GM18858 (cell line): ENCODE results near the gene FBXO42.

Source experiments
- ATAC-seq: cut with Tn5 transposase; IDR thresholded peaks from one replicate; pipeline ENCODE4 v1.9.1; 2021; ENCODE audit not compliant: unreplicated experiment

The FBXO42 gene

GRCh38 chr1:16351994-16352841 is at the start of gene FBXO42:
Gene FBXO42, minus strand, starts transcription at chr1:16352480. Its CDS starts 37,062 bp downstream, at chr1:16315418.
- ATAC-seq = peak; percentile 82

- ATAC-seq = no peak
Measured at GRCh38 chr1:16398371-16398953, 46.2 kb upstream of the FBXO42 start.

GRCh38 chr1:16397120-16397519 is 44.8 kb upstream of the FBXO42 start:
- ATAC-seq = no peak

GRCh38 chr1:16396591-16396990 is 44.3 kb upstream of the FBXO42 start:
- ATAC-seq = no peak

GRCh38 chr1:16394977-16395376 is 42.7 kb upstream of the FBXO42 start:
- ATAC-seq = no peak

- no peak for ATAC-seq
Measured at GRCh38 chr1:16393570-16394521, 41.6 kb upstream of the FBXO42 start.

- ATAC-seq = no peak
Measured at GRCh38 chr1:16392740-16393569, 40.7 kb upstream of the FBXO42 start.

- ATAC-seq = no peak
Measured at GRCh38 chr1:16391411-16391810, 39.1 kb upstream of the FBXO42 start.

GRCh38 chr1:16387201-16388188 is 35.2 kb upstream of the FBXO42 start:
- ATAC-seq = no peak

- no peak for ATAC-seq
Measured at GRCh38 chr1:16386454-16387113, 34.3 kb upstream of the FBXO42 start.

GRCh38 chr1:16385659-16386453 is 33.6 kb upstream of the FBXO42 start:
- no peak for ATAC-seq

- ATAC-seq = no peak
Measured at GRCh38 chr1:16383888-16384287, 31.6 kb upstream of the FBXO42 start.

GRCh38 chr1:16380868-16381267 is 28.6 kb upstream of the FBXO42 start:
- ATAC-seq = no peak

- ATAC-seq = no peak
Measured at GRCh38 chr1:16378443-16378842, 26.2 kb upstream of the FBXO42 start.

GRCh38 chr1:16376971-16377370 is 24.7 kb upstream of the FBXO42 start:
- ATAC-seq = no peak

GRCh38 chr1:16375521-16376340 is 23.5 kb upstream of the FBXO42 start:
- ATAC-seq = no peak

GRCh38 chr1:16374266-16374665 is 22.0 kb upstream of the FBXO42 start:
- no peak for ATAC-seq
